Endothelial cell of umbilical vein (primary cell): ENCODE data around the gene SH3PXD2A. TPM values are rescaled to one million over a fixed set of nuclear protein-coding genes. Genes with fewer than 3 reads are reported as not detected.
"Not testable (repeated sequence)": the region's sequence is repeated elsewhere in the genome, so short reads cannot be mapped to it uniquely, and the experiment has no call there.

ENCODE experiments used
- BruUV-seq: library from RNA; stranded (reverse); fragments of 400-500 nt; replicated peaks from 2 replicates; lab custom pipeline; 2021; lab: Mats Ljungman, UMichigan
- CTCF ChIA-PET: fragments of 300-600, 350-600 bp; sonication (Branson Sonifier 250); formaldehyde crosslinking; loops from one replicate; lab custom pipeline; 2021; ENCODE audit warnings: antibody characterized with exemption, inconsistent platforms; lab: Charles Lee
- POLR2A ChIA-PET: fragments of 300-600, 350-600 bp; sonication (Branson Sonifier 250); formaldehyde crosslinking; loops from one replicate; lab custom pipeline; 2021; ENCODE audit warnings: antibody characterized with exemption, inconsistent platforms; lab: Charles Lee
- DNase-seq: peaks from one replicate; pipeline ENCODE4 v3.0.0-alpha.2; 2011; ENCODE audit warnings: low read depth, low spot score
- FAIRE-seq: peaks from 2 replicates; lab custom pipeline; 2011; peaks lifted over from hg19 to GRCh38; lab: Jason Lieb, UNC
- H2AFZ ChIP-seq: 2 replicates; pipeline ENCODE4 v1.6.0; 2012; ENCODE audit warnings: low read depth, low read length, control low read depth, inconsistent platforms
- H3K27ac ChIP-seq: 2 replicates; pipeline ENCODE4 v1.5.1; 2011; ENCODE audit warnings: low read depth, mild to moderate bottlenecking, control low read depth, low read length, moderate library complexity; ENCODE audit not compliant: insufficient read depth
- H3K27me3 ChIP-seq, 2 experiments: 2 replicates each; pipeline versions ENCODE4 v1.6.0 to v1.6.1; 2011; ENCODE audit warnings: low read length in 2 of 2, mixed read lengths in 1 of 2; ENCODE audit not compliant: control insufficient read depth in 2 of 2, insufficient read depth in 2 of 2
- H3K36me3 ChIP-seq, 2 experiments: 2 replicates in 1 of 2; 3 replicates in 1 of 2; pipeline ENCODE4 v1.5.1; 2011; ENCODE audit warnings: low read length in 2 of 2, mild to moderate bottlenecking in 1 of 2, moderate library complexity in 1 of 2; ENCODE audit not compliant: control insufficient read depth in 2 of 2, insufficient read depth in 2 of 2; ENCODE audit errors: extremely low read depth in 1 of 2
- H3K4me1 ChIP-seq: 3 replicates; pipeline ENCODE4 v1.5.1; 2011; ENCODE audit warnings: mild to moderate bottlenecking, low read length; ENCODE audit not compliant: control insufficient read depth, insufficient read depth; ENCODE audit errors: extremely low read depth
- H3K4me2 ChIP-seq: 2 replicates; pipeline ENCODE4 v1.6.1; 2011; ENCODE audit warnings: low read length, control low read depth, mixed read lengths; ENCODE audit not compliant: insufficient read depth
- H3K4me3 ChIP-seq, 3 experiments: fragments of 200-600 bp in 1 of 3; sonication (generic), shearing (Covaris generic) in 1 of 3; replicated peaks in 1 of 3; 2 replicates each; pipeline ENCODE4 v1.5.1; 2011 to 2016; ENCODE audit warnings: control low read depth in 3 of 3, low read length in 3 of 3, mild to moderate bottlenecking in 2 of 3, inconsistent platforms in 1 of 3, low read depth in 1 of 3, moderate library complexity in 1 of 3; ENCODE audit not compliant: insufficient read depth in 1 of 3
- H3K79me2 ChIP-seq: 2 replicates; pipeline ENCODE4 v1.6.0; 2012; ENCODE audit warnings: low read length, inconsistent platforms; ENCODE audit not compliant: control insufficient read depth, insufficient read depth
- H3K9ac ChIP-seq: replicated peaks from 2 replicates; pipeline ENCODE3; 2011; ENCODE audit warnings: low read length, control low read depth; ENCODE audit not compliant: insufficient read depth; ENCODE audit errors: extremely low read depth
- H3K9me1 ChIP-seq: replicated peaks from 3 replicates; pipeline ENCODE4 v1.6.0; 2011; ENCODE audit warnings: mild to moderate bottlenecking, low read length; ENCODE audit not compliant: control insufficient read depth, insufficient read depth; ENCODE audit errors: extremely low read depth
- H3K9me3 ChIP-seq: replicated peaks from 2 replicates; pipeline ENCODE4 v1.5.1; 2012; ENCODE audit warnings: low read length, inconsistent platforms; ENCODE audit not compliant: control insufficient read depth, insufficient read depth
- H4K20me1 ChIP-seq: replicated peaks from 2 replicates; pipeline ENCODE3; 2011; ENCODE audit warnings: mild to moderate bottlenecking, low read length; ENCODE audit not compliant: control insufficient read depth, insufficient read depth; ENCODE audit errors: extremely low read depth
- EZH2 ChIP-seq: IDR thresholded peaks from 2 replicates; pipeline ENCODE4 v1.6.1; 2012; ENCODE audit warnings: borderline replicate concordance, low read depth, mild to moderate bottlenecking, moderate library complexity, low read length, inconsistent platforms; ENCODE audit not compliant: severe bottlenecking
- FOS ChIP-seq: IDR thresholded peaks from 2 replicates; pipeline ENCODE4 v1.6.1; 2011; ENCODE audit warnings: mild to moderate bottlenecking, low read length, moderate library complexity, borderline replicate concordance; ENCODE audit not compliant: insufficient read depth
- GATA2 ChIP-seq: IDR thresholded peaks from 2 replicates; pipeline ENCODE4 v1.7.0; 2011; ENCODE audit warnings: low read depth, mild to moderate bottlenecking, moderate library complexity, mixed read lengths, low read length; ENCODE audit not compliant: insufficient read length, insufficient read depth
- JUN ChIP-seq: IDR thresholded peaks from 2 replicates; pipeline ENCODE4 v1.6.1; 2011; ENCODE audit warnings: borderline replicate concordance, low read depth; ENCODE audit not compliant: insufficient read length, insufficient read depth
- MYC ChIP-seq: IDR thresholded peaks from one replicate; pipeline ENCODE4 v1.6.1; 2011; ENCODE audit warnings: mild to moderate bottlenecking, low read depth, low read length
- POLR2A ChIP-seq: IDR thresholded peaks from 2 replicates; pipeline ENCODE4 v1.6.1; 2012; ENCODE audit warnings: low read depth, mild to moderate bottlenecking, control low read depth, low read length
- POLR2AphosphoS5 ChIP-seq: IDR thresholded peaks from 2 replicates; pipeline ENCODE4 v1.6.1; 2012; ENCODE audit warnings: low read depth, mild to moderate bottlenecking, control low read depth, low read length, moderate library complexity; ENCODE audit not compliant: insufficient read depth
- dilution Hi-C: fragments of 300-500 bp; cut with MboI; formaldehyde crosslinking; loops from one replicate; pipeline ENCODE4 v1.15.0; 2019; ENCODE audit warnings: low sequenced_read_pairs; ENCODE audit not compliant: extremely low pct_ligation_motif_present
- intact Hi-C: fragments of 100-400 bp; cut with micrococcal nuclease; formaldehyde crosslinking; loops from one replicate; pipeline ENCODE4 v1.10.0; 2022
- polyA plus RNA-seq, 4 experiments: library from polyadenylated mRNA; depleted of rRNA in 3 of 4; stranded (reverse) in 3 of 4; unstranded in 1 of 4; fragments of >200 nt; gene quantifications; 2 replicates each; pipeline versions ENCODE4 v1.2.1 to v1.2.3, GENCODE V29; 2011 to 2012; ENCODE audit warnings: missing spikeins in 1 of 4
- total RNA-seq: library from RNA; stranded (reverse); gene quantifications from 2 replicates; pipeline ENCODE4 v1.2.3, GENCODE V29; 2021
- TF ChIP-seq, protein P1 (sequence below): IDR thresholded peaks from 2 replicates; pipeline ENCODE4 v1.6.1; 2011; ENCODE audit not compliant: insufficient read depth, insufficient read length
- TF ChIP-seq, protein P2 (sequence below), 2 donors: IDR thresholded peaks; 1 replicate in 1 of 2; 2 replicates in 1 of 2; pipeline ENCODE4 v1.5.1; 2011; ENCODE audit warnings: low read length in 2 of 2, mild to moderate bottlenecking in 2 of 2, moderate library complexity in 2 of 2, control low read depth in 1 of 2, inconsistent platforms in 1 of 2, low read depth in 1 of 2; ENCODE audit not compliant: insufficient read depth in 1 of 2; ENCODE audit errors: extremely low read depth in 1 of 2

SH3PXD2A gene
- total and polyA plus RNA-seq, 2 donors (not counting 3 experiments of a cell fraction or from before 2014, with no cell fraction given), result 1.4 to 5.1 TPM

DNA sequence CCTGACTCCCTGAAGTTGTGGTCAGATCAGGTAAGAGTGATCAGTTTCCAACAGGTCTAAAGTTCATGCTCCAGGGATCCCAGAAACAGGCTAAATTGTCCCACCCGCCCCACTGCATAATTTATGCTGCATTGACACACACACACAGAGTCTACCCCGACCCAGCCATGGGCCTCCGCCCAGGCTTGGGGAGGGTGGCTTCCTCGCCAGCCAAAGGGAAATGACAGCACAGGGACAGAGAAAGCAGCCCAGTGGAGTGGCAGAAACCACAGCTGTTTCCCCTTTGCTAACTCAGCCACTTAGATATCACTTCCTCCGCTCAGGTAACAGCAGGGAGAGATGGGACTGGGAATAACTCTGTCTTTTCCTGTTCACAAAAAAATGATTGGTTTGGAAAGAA lies 9.4 kb downstream of the SH3PXD2A start:
- H3K4me1 ChIP-seq, result peaks cover 28% of the 10 kb centered on the region
- POLR2A ChIA-PET, result no interaction called here
- dilution Hi-C loops, result no loop called here

DNA sequence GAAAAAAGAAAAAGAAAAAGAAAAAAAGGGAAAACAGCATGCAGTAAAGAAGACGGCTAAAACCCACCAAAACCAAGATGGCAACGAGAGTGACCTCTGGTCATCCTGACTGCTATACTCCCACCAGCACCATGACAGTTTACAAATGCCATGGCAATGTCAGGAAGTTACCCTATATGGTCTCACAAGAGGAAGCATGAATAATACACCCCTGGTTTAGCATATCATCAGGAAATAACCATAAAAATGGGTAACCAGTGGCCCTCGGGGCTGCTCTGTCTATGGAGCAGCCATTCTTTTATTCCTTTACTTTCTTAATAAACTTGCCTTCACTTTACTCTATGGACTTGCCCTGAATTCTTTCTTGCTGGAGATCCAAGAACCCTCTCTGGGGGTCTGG lies 10.0 kb downstream of the SH3PXD2A start:
- H3K9me1 ChIP-seq, POLR2A ChIA-PET, dilution Hi-C loops, H3K9ac ChIP-seq, H3K27me3 ChIP-seq, H3K4me3 ChIP-seq, intact Hi-C loops, H3K36me3 ChIP-seq, H4K20me1 ChIP-seq, H2AFZ ChIP-seq, H3K9me3 ChIP-seq, BruUV-seq, DNase-seq, H3K79me2 ChIP-seq, H3K27ac ChIP-seq, H3K4me2 ChIP-seq: not testable (repeated sequence)
- peaks cover 23% of the 10 kb centered on the region for H3K4me1 ChIP-seq
- peak; percentile 90 for FAIRE-seq
- CTCF ChIA-PET, result interaction anchor here (3.6 kb wide), 1 partner anchor 133 kb away, joined by 13 read pairs; no protein-coding TSS in a partner anchor

More for the DNA sequence above, 9.4 kb downstream of the SH3PXD2A start:
- H3K4me2 ChIP-seq, result no peak overlapping the region
- no peaks in the 10 kb centered on the region for H4K20me1 ChIP-seq
- H3K4me3 ChIP-seq, result no peak overlapping the region
- H3K36me3 ChIP-seq, result no peaks in the 10 kb centered on the region
- peak overlapping the region; percentile 23 for H3K27ac ChIP-seq
- DNase-seq (peak; percentile 34), FAIRE-seq (peak; percentile 83)
- no peaks in the 10 kb centered on the region for H3K27me3 ChIP-seq
- peaks cover 2% of the 10 kb centered on the region for H3K79me2 ChIP-seq
- no peaks in the 10 kb centered on the region for H3K9me3 ChIP-seq
- peak overlapping the region; percentile 57 for H2AFZ ChIP-seq
- no peak overlapping the region for H3K9ac ChIP-seq
- TF ChIP-seq, protein P1, sequence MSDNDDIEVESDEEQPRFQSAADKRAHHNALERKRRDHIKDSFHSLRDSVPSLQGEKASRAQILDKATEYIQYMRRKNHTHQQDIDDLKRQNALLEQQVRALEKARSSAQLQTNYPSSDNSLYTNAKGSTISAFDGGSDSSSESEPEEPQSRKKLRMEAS, result no peak
- TF ChIP-seq FOS, result no peak
- no peak for TF ChIP-seq POLR2A
- TF ChIP-seq MYC, result no peak
- TF ChIP-seq, protein P2, sequence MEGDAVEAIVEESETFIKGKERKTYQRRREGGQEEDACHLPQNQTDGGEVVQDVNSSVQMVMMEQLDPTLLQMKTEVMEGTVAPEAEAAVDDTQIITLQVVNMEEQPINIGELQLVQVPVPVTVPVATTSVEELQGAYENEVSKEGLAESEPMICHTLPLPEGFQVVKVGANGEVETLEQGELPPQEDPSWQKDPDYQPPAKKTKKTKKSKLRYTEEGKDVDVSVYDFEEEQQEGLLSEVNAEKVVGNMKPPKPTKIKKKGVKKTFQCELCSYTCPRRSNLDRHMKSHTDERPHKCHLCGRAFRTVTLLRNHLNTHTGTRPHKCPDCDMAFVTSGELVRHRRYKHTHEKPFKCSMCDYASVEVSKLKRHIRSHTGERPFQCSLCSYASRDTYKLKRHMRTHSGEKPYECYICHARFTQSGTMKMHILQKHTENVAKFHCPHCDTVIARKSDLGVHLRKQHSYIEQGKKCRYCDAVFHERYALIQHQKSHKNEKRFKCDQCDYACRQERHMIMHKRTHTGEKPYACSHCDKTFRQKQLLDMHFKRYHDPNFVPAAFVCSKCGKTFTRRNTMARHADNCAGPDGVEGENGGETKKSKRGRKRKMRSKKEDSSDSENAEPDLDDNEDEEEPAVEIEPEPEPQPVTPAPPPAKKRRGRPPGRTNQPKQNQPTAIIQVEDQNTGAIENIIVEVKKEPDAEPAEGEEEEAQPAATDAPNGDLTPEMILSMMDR (IDR thresholded peaks at IDR 0.05; ENCODE audit: extremely low read depth in 1 of 2, insufficient read depth in 1 of 2, low read depth in 1 of 2, low read length in 2 of 2), result no peak
- TF ChIP-seq POLR2AphosphoS5, result no peak
- TF ChIP-seq GATA2, result no peak
- no peak for TF ChIP-seq JUN
- TF ChIP-seq EZH2, result no peak
- H3K9me1 ChIP-seq, result no peaks in the 10 kb centered on the region
- intact Hi-C loops, result no loop called here
- BruUV-seq, result no TSS peak
- CTCF ChIA-PET, result interaction anchor here (3.6 kb wide), 1 partner anchor 133 kb away, joined by 13 read pairs; no protein-coding TSS in a partner anchor
